ENCODE results near the gene IMPDH2. TPM values are rescaled to one million over a fixed set of nuclear protein-coding genes. Genes with fewer than 3 reads are reported as not detected.
A peak's percentile ranks its signal among the peaks of the same experiment; 100 is the strongest.

IMPDH2 gene
- total RNA-seq, 2 experiments from 2014 or later: 227 to 229 TPM

- H3K4me1 Mint-ChIP-seq (ENCODE audit: low read depth): peaks cover 28% of the 10 kb centered on the region
- no peak for ATAC-seq
- no peak overlapping the region for H3K27ac Mint-ChIP-seq
These were observed 23.9 kb downstream of the IMPDH2 start for GRCh38 chr3:49005303-49005680.

GRCh38 chr3:49004352-49005302 lies 24.6 kb downstream of the IMPDH2 start:
- DNase-seq: no peak
- Mint-ChIP-seq H3K4me1 (ENCODE audit: low read depth) (peaks cover 28% of the 10 kb centered on the region), H3K27ac (no peak overlapping the region), H3K36me3 (ENCODE audit: low read depth) (peaks cover 14% of the 10 kb centered on the region), H3K9me3 (ENCODE audit: insufficient read depth) (no peaks in the 10 kb centered on the region), H3K4me3 (no peak overlapping the region), H3K27me3 (ENCODE audit: low read depth) (no peaks in the 10 kb centered on the region)
- POLR2A ChIA-PET: interaction anchor here (5.9 kb wide), 2 partner anchors 15 to 16 kb away, joined by 73 to 160 read pairs; partner anchors contain the start of genes DALRD3, NDUFAF3 and P4HTM
- ATAC-seq: no peak
- CTCF ChIA-PET: interaction anchor here (0.7 kb wide), 1 partner anchor 17 kb away, joined by 4 read pairs; no protein-coding TSS in a partner anchor

More at GRCh38 chr3:49005303-49005680, 23.9 kb downstream of the IMPDH2 start:
- Mint-ChIP-seq H3K9me3 (ENCODE audit: insufficient read depth) (no peaks in the 10 kb centered on the region), H3K4me3 (no peak overlapping the region), H3K36me3 (ENCODE audit: low read depth) (peaks cover 14% of the 10 kb centered on the region), H3K27me3 (ENCODE audit: low read depth) (no peaks in the 10 kb centered on the region)
- DNase-seq: no peak
- ChIA-PET CTCF (no interaction called here), POLR2A (interaction anchor here (5.9 kb wide), 2 partner anchors 14 to 16 kb away, joined by 73 to 160 read pairs; partner anchors contain the start of genes DALRD3, NDUFAF3 and P4HTM)

DNA sequence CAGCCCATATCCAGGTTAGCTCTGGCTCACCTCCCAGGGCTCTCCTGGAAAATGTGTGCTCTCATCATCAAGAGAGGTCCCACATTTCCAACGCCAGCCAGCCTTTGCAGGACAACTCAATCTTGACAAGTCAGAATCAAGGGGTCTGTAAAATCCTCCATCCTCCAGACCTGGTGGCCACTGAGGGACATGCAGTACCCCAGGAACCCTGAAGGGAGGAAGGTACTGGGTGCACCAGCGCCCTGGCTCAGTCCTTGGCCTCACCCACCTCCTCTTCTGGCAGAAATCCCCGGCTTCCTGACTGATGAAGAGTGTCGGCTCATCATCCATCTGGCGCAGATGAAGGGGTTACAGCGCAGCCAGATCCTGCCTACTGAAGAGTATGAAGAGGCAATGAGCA lies 28.0 kb downstream of the IMPDH2 start:
- Mint-ChIP-seq H3K4me1 (ENCODE audit: low read depth) (peaks cover 3% of the 10 kb centered on the region), H3K36me3 (ENCODE audit: low read depth) (peaks cover 4% of the 10 kb centered on the region), H3K9me3 (ENCODE audit: insufficient read depth) (no peaks in the 10 kb centered on the region), H3K27me3 (ENCODE audit: low read depth) (no peaks in the 10 kb centered on the region), H3K4me3 (no peak overlapping the region), H3K27ac (peak overlapping the region; percentile 39)
- DNase-seq (no peak), ATAC-seq (no peak)
- ChIA-PET POLR2A (interaction anchor here (1.0 to 2.2 kb wide), 2 partner anchors 12 to 16 kb away, joined by 3 to 6 read pairs; partner anchors contain the start of gene P4HTM), CTCF (interaction anchor here (2.1 kb wide), 1 partner anchor 13 kb away, joined by 8 read pairs; no protein-coding TSS in a partner anchor)

DNA sequence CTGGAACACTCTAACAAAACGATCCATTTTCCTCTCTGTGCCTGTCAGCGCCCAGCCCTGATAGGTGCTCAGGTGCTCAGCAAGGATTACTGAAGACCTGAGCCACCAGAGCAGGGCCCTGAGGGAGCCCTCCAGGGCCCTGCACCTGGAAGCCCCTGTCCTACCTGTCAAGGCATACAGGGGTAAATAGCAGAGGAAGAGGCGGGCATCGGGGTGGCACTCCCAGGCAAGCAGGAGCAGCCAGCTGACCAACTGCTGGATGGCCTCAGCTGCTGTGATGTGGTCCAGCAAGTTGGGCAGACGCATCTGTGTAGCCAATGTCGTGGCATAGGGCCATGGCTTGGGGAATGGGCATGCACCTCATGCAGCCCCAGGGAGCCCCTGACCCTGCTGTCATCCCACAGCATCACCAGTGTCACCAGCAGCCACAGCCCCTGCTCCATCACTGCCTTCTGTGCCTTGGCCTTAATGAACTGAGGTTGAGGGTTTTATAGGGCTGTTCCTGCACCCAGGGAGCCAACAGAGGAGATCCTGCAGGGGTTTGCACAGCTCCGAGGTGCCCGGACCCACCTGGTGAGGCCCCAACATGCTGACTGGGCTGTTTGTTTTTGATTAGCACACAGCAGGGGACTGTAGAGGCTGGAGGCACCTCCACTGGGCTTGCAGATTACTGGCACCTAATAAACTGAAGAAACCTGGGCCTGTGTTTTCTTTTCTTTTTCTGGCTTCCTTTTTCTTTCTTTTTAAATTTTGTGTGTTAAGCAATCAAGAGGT lies 29.9 kb downstream of the IMPDH2 start:
- Mint-ChIP-seq H3K27ac (no peak overlapping the region), H3K27me3 (ENCODE audit: low read depth) (no peaks in the 10 kb centered on the region), H3K36me3 (ENCODE audit: low read depth) (peaks cover 11% of the 10 kb centered on the region), H3K4me3 (no peak overlapping the region), H3K4me1 (ENCODE audit: low read depth) (peaks cover 9% of the 10 kb centered on the region), H3K9me3 (ENCODE audit: insufficient read depth) (no peaks in the 10 kb centered on the region)
- DNase-seq: no peak
- ChIA-PET POLR2A (no interaction called here), CTCF (interaction anchor here (2.1 kb wide), 1 partner anchor 12 kb away, joined by 8 read pairs; no protein-coding TSS in a partner anchor)
- ATAC-seq: no peak

GRCh38 chr3:48997714-48998637 lies 31.2 kb downstream of the IMPDH2 start:
- ChIA-PET POLR2A (interaction anchor here (1.1 to 3.8 kb wide), 2 partner anchors 9 kb away, joined by 3 to 21 read pairs; partner anchors contain the start of gene WDR6), CTCF (interaction anchor here (15.6 kb wide), 1 partner anchor 17 kb away, joined by 319 read pairs; the partner anchor contains the start of genes DALRD3, NDUFAF3 and WDR6)
- Mint-ChIP-seq H3K9me3 (ENCODE audit: insufficient read depth) (no peaks in the 10 kb centered on the region), H3K4me1 (ENCODE audit: low read depth) (peaks cover 21% of the 10 kb centered on the region), H3K36me3 (ENCODE audit: low read depth) (peaks cover 15% of the 10 kb centered on the region), H3K27ac (no peak overlapping the region), H3K4me3 (no peak overlapping the region), H3K27me3 (ENCODE audit: low read depth) (no peaks in the 10 kb centered on the region)
- DNase-seq (no peak), ATAC-seq (no peak)

- Mint-ChIP-seq H3K9me3 (ENCODE audit: insufficient read depth) (no peaks in the 10 kb centered on the region), H3K27ac (no peak overlapping the region), H3K4me3 (no peak overlapping the region), H3K36me3 (ENCODE audit: low read depth) (peaks cover 15% of the 10 kb centered on the region), H3K4me1 (ENCODE audit: low read depth) (peaks cover 19% of the 10 kb centered on the region), H3K27me3 (ENCODE audit: low read depth) (no peaks in the 10 kb centered on the region)
- ChIA-PET POLR2A (interaction anchor here (1.0 to 3.8 kb wide), 4 partner anchors 8 to 97 kb away, joined by 3 to 21 read pairs (median 6); partner anchors contain the start of genes NDUFAF3 and WDR6), CTCF (interaction anchor here (15.6 kb wide), 1 partner anchor 18 kb away, joined by 319 read pairs; the partner anchor contains the start of genes DALRD3, NDUFAF3 and WDR6)
- DNase-seq (no peak), ATAC-seq (no peak)
These were observed 32.0 kb downstream of the IMPDH2 start for GRCh38 chr3:48997102-48997635.

DNA sequence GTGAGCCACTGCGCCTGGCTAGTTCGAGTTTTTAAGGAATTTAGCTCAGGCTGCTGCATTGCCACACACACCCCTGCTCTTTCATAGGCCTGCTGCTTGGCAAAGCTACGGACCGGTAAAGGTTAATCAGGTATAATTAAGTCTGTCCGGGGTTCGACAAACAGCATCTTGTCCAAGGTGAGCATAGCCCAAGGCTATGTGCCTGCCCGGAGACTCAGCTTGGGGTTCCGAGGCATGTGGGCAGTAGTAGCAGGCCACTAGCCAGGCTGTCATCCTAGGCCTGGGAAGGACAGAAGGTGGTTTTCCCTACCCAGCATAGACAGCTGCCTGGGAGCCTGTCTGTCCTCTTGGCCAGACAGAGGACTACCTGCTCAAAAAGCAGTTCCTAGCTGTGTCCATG lies 32.6 kb downstream of the IMPDH2 start:
- Mint-ChIP-seq H3K4me3 (no peak overlapping the region), H3K27ac (no peak overlapping the region), H3K4me1 (ENCODE audit: low read depth) (peaks cover 24% of the 10 kb centered on the region), H3K36me3 (ENCODE audit: low read depth) (peaks cover 19% of the 10 kb centered on the region), H3K9me3 (ENCODE audit: insufficient read depth) (no peaks in the 10 kb centered on the region), H3K27me3 (ENCODE audit: low read depth) (no peaks in the 10 kb centered on the region)
- POLR2A ChIA-PET: interaction anchor here (0.9 to 3.8 kb wide), 5 partner anchors 8 to 98 kb away, joined by 3 to 21 read pairs (median 4); partner anchors contain the start of genes NDUFAF3 and WDR6
- ATAC-seq: no peak
- no peak for DNase-seq
- CTCF ChIA-PET: interaction anchor here (15.6 kb wide), 1 partner anchor 18 kb away, joined by 319 read pairs; the partner anchor contains the start of genes DALRD3, NDUFAF3 and WDR6

GRCh38 chr3:48993834-48994233 lies 35.4 kb downstream of the IMPDH2 start:
- CTCF ChIA-PET: interaction anchor here (15.6 kb wide), 1 partner anchor 21 kb away, joined by 319 read pairs; the partner anchor contains the start of genes DALRD3, NDUFAF3 and WDR6
- DNase-seq: no peak
- Mint-ChIP-seq H3K4me3 (no peak overlapping the region), H3K27me3 (ENCODE audit: low read depth) (no peaks in the 10 kb centered on the region), H3K36me3 (ENCODE audit: low read depth) (peaks cover 21% of the 10 kb centered on the region), H3K27ac (no peak overlapping the region), H3K4me1 (ENCODE audit: low read depth) (peaks cover 40% of the 10 kb centered on the region), H3K9me3 (ENCODE audit: insufficient read depth) (no peaks in the 10 kb centered on the region)
- POLR2A ChIA-PET: interaction anchor here (0.9 kb wide), 1 partner anchor 14 kb away, joined by 3 read pairs; the partner anchor contains the start of gene WDR6
- ATAC-seq: no peak

GRCh38 chr3:48991851-48992545 lies 37.2 kb downstream of the IMPDH2 start:
- DNase-seq (no peak), ATAC-seq (no peak)
- H3K9me3 Mint-ChIP-seq (ENCODE audit: insufficient read depth): no peaks in the 10 kb centered on the region

More at GRCh38 chr3:48991851-48992545, 37.2 kb downstream of the IMPDH2 start:
- Mint-ChIP-seq H3K36me3 (ENCODE audit: low read depth) (peaks cover 20% of the 10 kb centered on the region), H3K4me1 (ENCODE audit: low read depth) (peaks cover 50% of the 10 kb centered on the region), H3K27me3 (ENCODE audit: low read depth) (no peaks in the 10 kb centered on the region), H3K4me3 (peak overlapping the region; percentile 89), H3K27ac (peak overlapping the region; percentile 55)
- ChIA-PET POLR2A (interaction anchor here (1.0 to 7.7 kb wide), 5 partner anchors 15 to 73 kb away, joined by 4 to 73 read pairs (median 12); partner anchors contain the start of genes ARIH2, DALRD3, IMPDH2 and NDUFAF3), CTCF (interaction anchor here (1.2 to 15.6 kb wide), 5 partner anchors 23 to 307 kb away, joined by 3 to 319 read pairs (median 3); partner anchors contain the start of genes DALRD3, NDUFAF3, QRICH1 and WDR6)
